Measurements from ENCODE around the gene ABHD11.
"Not testable (repeated sequence)": the region's sequence is repeated elsewhere in the genome, so short reads cannot be mapped to it uniquely, and the experiment has no call there.

ABHD11 gene

GRCh38 chr7:73734619-73735527 lies 3.7 kb downstream of the ABHD11 start:
- Mint-ChIP-seq H3K36me3 (no peaks in the 10 kb centered on the region), H3K4me3 (no peak overlapping the region), H3K9me3 (no peaks in the 10 kb centered on the region), H3K27me3 (no peaks in the 10 kb centered on the region), H3K4me1 (peaks cover 9% of the 10 kb centered on the region), H3K27ac (peak overlapping the region; percentile 89)

GRCh38 chr7:73732397-73732796 lies 6.2 kb downstream of the ABHD11 start:
- Mint-ChIP-seq H3K4me1 (peaks cover 6% of the 10 kb centered on the region), H3K4me3 (no peak overlapping the region), H3K27ac (no peak overlapping the region), H3K9me3 (no peaks in the 10 kb centered on the region), H3K27me3 (peaks cover 4% of the 10 kb centered on the region), H3K36me3 (no peaks in the 10 kb centered on the region)

GRCh38 chr7:73730485-73730884 lies 8.1 kb downstream of the ABHD11 start:
- peaks cover 4% of the 10 kb centered on the region for H3K27me3 Mint-ChIP-seq
- H3K4me1 Mint-ChIP-seq = peaks cover 6% of the 10 kb centered on the region
- no peaks in the 10 kb centered on the region for H3K9me3 Mint-ChIP-seq
- no peak overlapping the region for H3K27ac Mint-ChIP-seq
- no peak overlapping the region for H3K4me3 Mint-ChIP-seq
- no peaks in the 10 kb centered on the region for H3K36me3 Mint-ChIP-seq

GRCh38 chr7:73728551-73728950 lies 10.1 kb downstream of the ABHD11 start:
- peak overlapping the region; percentile 65 for H3K27ac Mint-ChIP-seq
- H3K27me3 Mint-ChIP-seq = peaks cover 4% of the 10 kb centered on the region
- H3K4me1 Mint-ChIP-seq = no peaks in the 10 kb centered on the region
- no peak overlapping the region for H3K4me3 Mint-ChIP-seq
- no peaks in the 10 kb centered on the region for H3K9me3 Mint-ChIP-seq
- no peaks in the 10 kb centered on the region for H3K36me3 Mint-ChIP-seq

- Mint-ChIP-seq H3K4me1 (no peaks in the 10 kb centered on the region), H3K4me3 (no peak overlapping the region), H3K9me3 (no peaks in the 10 kb centered on the region), H3K27ac (no peak overlapping the region), H3K36me3 (no peaks in the 10 kb centered on the region), H3K27me3 (peaks cover 4% of the 10 kb centered on the region)
These were observed 10.7 kb downstream of the ABHD11 start for GRCh38 chr7:73727952-73728351.

- Mint-ChIP-seq H3K4me1 (no peaks in the 10 kb centered on the region), H3K4me3 (no peak overlapping the region), H3K36me3 (no peaks in the 10 kb centered on the region), H3K27me3 (peaks cover 4% of the 10 kb centered on the region), H3K27ac (no peak overlapping the region), H3K9me3 (no peaks in the 10 kb centered on the region)
These were observed 12.5 kb downstream of the ABHD11 start for GRCh38 chr7:73726083-73726466.

- H3K4me3 Mint-ChIP-seq = no peak overlapping the region
- no peaks in the 10 kb centered on the region for H3K36me3 Mint-ChIP-seq
- no peaks in the 10 kb centered on the region for H3K9me3 Mint-ChIP-seq
- H3K27ac Mint-ChIP-seq = no peak overlapping the region
- peaks cover 6% of the 10 kb centered on the region for H3K27me3 Mint-ChIP-seq
- peaks cover 6% of the 10 kb centered on the region for H3K4me1 Mint-ChIP-seq
These were observed 14.8 kb downstream of the ABHD11 start for GRCh38 chr7:73723813-73724212.

- Mint-ChIP-seq H3K27me3 (peaks cover 2% of the 10 kb centered on the region), H3K36me3 (no peaks in the 10 kb centered on the region), H3K9me3 (no peaks in the 10 kb centered on the region), H3K27ac (no peak overlapping the region), H3K4me3 (no peak overlapping the region), H3K4me1 (peaks cover 12% of the 10 kb centered on the region)
These were observed 15.8 kb downstream of the ABHD11 start for GRCh38 chr7:73722785-73723184.

- not testable (repeated sequence) for H3K4me3 Mint-ChIP-seq, H3K9me3 Mint-ChIP-seq, H3K27me3 Mint-ChIP-seq, H3K36me3 Mint-ChIP-seq, H3K27ac Mint-ChIP-seq
- peaks cover 17% of the 10 kb centered on the region for H3K4me1 Mint-ChIP-seq
These were observed 16.4 kb downstream of the ABHD11 start for GRCh38 chr7:73722182-73722581.

- Mint-ChIP-seq H3K4me3 (peak overlapping the region; percentile 66), H3K27me3 (peaks cover 2% of the 10 kb centered on the region), H3K27ac (no peak overlapping the region), H3K4me1 (peaks cover 21% of the 10 kb centered on the region), H3K36me3 (peaks cover 2% of the 10 kb centered on the region), H3K9me3 (no peaks in the 10 kb centered on the region)
These were observed 17.2 kb downstream of the ABHD11 start for GRCh38 chr7:73721377-73721817.

- not testable (repeated sequence) for H3K27me3 Mint-ChIP-seq, H3K9me3 Mint-ChIP-seq, H3K36me3 Mint-ChIP-seq
- Mint-ChIP-seq H3K4me1 (peaks cover 30% of the 10 kb centered on the region), H3K4me3 (peak overlapping the region; percentile 84), H3K27ac (peak overlapping the region; percentile 51)
These were observed 18.2 kb downstream of the ABHD11 start for GRCh38 chr7:73720443-73720842.

GRCh38 chr7:73719806-73720169 lies 18.8 kb downstream of the ABHD11 start:
- Mint-ChIP-seq H3K36me3 (peaks cover 2% of the 10 kb centered on the region), H3K27ac (no peak overlapping the region), H3K9me3 (no peaks in the 10 kb centered on the region), H3K4me3 (peak overlapping the region; percentile 84), H3K27me3 (peaks cover 2% of the 10 kb centered on the region), H3K4me1 (peaks cover 31% of the 10 kb centered on the region)

- Mint-ChIP-seq H3K27me3 (peaks cover 2% of the 10 kb centered on the region), H3K27ac (peak within 1 kb of the TSS; percentile 51), H3K4me3 (peak within 1 kb of the TSS; percentile 91), H3K9me3 (no peaks in the 10 kb centered on the region), H3K36me3 (peaks cover 2% of the 10 kb centered on the region), H3K4me1 (peaks cover 31% of the 10 kb centered on the region)
These were observed 19.4 kb downstream of the ABHD11 start, which contains the start of gene STX1A for GRCh38 chr7:73718905-73719805. TSS of gene STX1A (minus strand) at chr7:73719669. CDS start at chr7:73719631, 38 bp downstream.

- H3K9me3 Mint-ChIP-seq = no peaks in the 10 kb centered on the region
- H3K27me3 Mint-ChIP-seq = peaks cover 2% of the 10 kb centered on the region
- H3K27ac Mint-ChIP-seq = no peak overlapping the region
- H3K4me3 Mint-ChIP-seq = peak overlapping the region; percentile 91
- H3K4me1 Mint-ChIP-seq = peaks cover 31% of the 10 kb centered on the region
- H3K36me3 Mint-ChIP-seq = peaks cover 2% of the 10 kb centered on the region
These were observed 20.1 kb downstream of the ABHD11 start for GRCh38 chr7:73718438-73718881.

- Mint-ChIP-seq H3K27ac (peak overlapping the region; percentile 83), H3K27me3 (peaks cover 2% of the 10 kb centered on the region)
These were observed 20.6 kb downstream of the ABHD11 start for GRCh38 chr7:73717991-73718405.

More at GRCh38 chr7:73717991-73718405, 20.6 kb downstream of the ABHD11 start:
- Mint-ChIP-seq H3K9me3 (no peaks in the 10 kb centered on the region), H3K36me3 (peaks cover 2% of the 10 kb centered on the region), H3K4me3 (peak overlapping the region; percentile 91), H3K4me1 (peaks cover 31% of the 10 kb centered on the region)
